AG04450 (cell line): ENCODE data around the gene UBE2H. TPM values are rescaled to one million over a fixed set of nuclear protein-coding genes. Genes with fewer than 3 reads are reported as not detected.

Source experiments
- CTCF ChIA-PET: fragments of 300-600, 350-600 bp; formaldehyde crosslinking; extraction: SDS; loops from one replicate; lab custom pipeline; 2022; ENCODE audit warnings: antibody characterized with exemption, inconsistent platforms; lab: Charles Lee
- POLR2A ChIA-PET: fragments of 350-600 bp; formaldehyde crosslinking; extraction: SDS; loops from one replicate; lab custom pipeline; 2021; ENCODE audit warnings: antibody characterized with exemption, inconsistent platforms; lab: Yijun Ruan, JAX
- DNase-seq: peaks from one replicate; pipeline ENCODE4 v3.0.0-alpha.2; 2011; ENCODE audit warnings: low read depth, low spot score
- H3K27ac ChIP-seq: one replicate; pipeline ENCODE4 v1.5.1; 2012; ENCODE audit warnings: low read depth, low read length, control low read depth
- H3K27me3 ChIP-seq: one replicate; pipeline ENCODE4 v1.6.0; 2012; ENCODE audit warnings: low read length; ENCODE audit not compliant: control insufficient read depth, insufficient read depth
- H3K4me3 ChIP-seq: 2 replicates; pipeline ENCODE4 v1.5.1; 2011; ENCODE audit warnings: mild to moderate bottlenecking, low read depth, low read length, control low read depth
- H3K9me3 ChIP-seq: 2 replicates; pipeline ENCODE4 v1.5.1; 2012; ENCODE audit warnings: low read length; ENCODE audit not compliant: control insufficient read depth, insufficient read depth
- CTCF ChIP-seq: IDR thresholded peaks from 2 replicates; pipeline ENCODE4 v1.5.1; 2011; ENCODE audit warnings: low read depth, low read length, control low read depth, inconsistent platforms
- polyA plus RNA-seq: library from polyadenylated mRNA; depleted of rRNA; stranded (reverse); fragments of >200 nt; gene quantifications from 2 replicates; pipeline ENCODE4 v1.2.3, GENCODE V29; 2011

Gene UBE2H
- polyA plus RNA-seq, 1 experiment = 180 TPM

DNA sequence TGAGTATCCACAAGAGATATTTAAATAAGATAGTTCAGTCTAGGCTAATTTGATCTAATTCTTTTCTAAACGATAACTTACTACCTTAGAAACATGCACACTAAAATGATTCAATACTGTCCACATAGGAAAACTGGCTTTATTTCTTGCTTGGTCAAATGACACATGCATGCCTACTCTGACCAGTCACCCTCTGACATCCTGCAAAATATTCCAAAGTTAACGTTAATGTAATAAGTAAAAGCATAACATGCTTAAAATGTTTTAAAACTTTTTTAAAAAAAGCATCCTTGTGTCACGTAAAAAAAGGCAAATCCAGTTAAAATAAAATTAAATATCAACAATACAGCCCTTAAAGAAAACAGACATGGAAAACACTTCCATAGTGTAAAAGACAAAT lies 70.2 kb downstream of the UBE2H start:
- DNase-seq = no peak
- Histone ChIP-seq H3K9me3 (no peaks in the 10 kb centered on the region), H3K4me3 (no peak overlapping the region), H3K27ac (no peak overlapping the region), H3K27me3 (no peaks in the 10 kb centered on the region)
- POLR2A ChIA-PET = no interaction called here
- no peak for TF ChIP-seq CTCF
- CTCF ChIA-PET = no interaction called here

- no peak overlapping the region for H3K27ac ChIP-seq
These were observed 75.5 kb downstream of the UBE2H start for GRCh38 chr7:129877146-129877792.

GRCh38 chr7:129875745-129876411 lies 76.9 kb downstream of the UBE2H start:
- no peaks in the 10 kb centered on the region for H3K9me3 ChIP-seq
- H3K27ac ChIP-seq = peak overlapping the region; percentile 68
- DNase-seq = no peak
- POLR2A ChIA-PET = interaction anchor here (0.6 kb wide), 1 partner anchor 11 kb away, joined by 10 read pairs; no protein-coding TSS in a partner anchor
- CTCF ChIA-PET = interaction anchor here (0.5 to 1.4 kb wide), 3 partner anchors 13 to 135 kb away, joined by 3 to 10 read pairs (median 3); no protein-coding TSS in a partner anchor
- no peak overlapping the region for H3K4me3 ChIP-seq
- no peaks in the 10 kb centered on the region for H3K27me3 ChIP-seq
- TF ChIP-seq CTCF = no peak

More at GRCh38 chr7:129877146-129877792, 75.5 kb downstream of the UBE2H start:
- no peaks in the 10 kb centered on the region for H3K9me3 ChIP-seq
- TF ChIP-seq CTCF = no peak
- no peaks in the 10 kb centered on the region for H3K27me3 ChIP-seq
- POLR2A ChIA-PET = no interaction called here
- H3K4me3 ChIP-seq = no peak overlapping the region
- no peak for DNase-seq
- CTCF ChIA-PET = interaction anchor here (0.9 kb wide), 1 partner anchor 46 kb away, joined by 3 read pairs; no protein-coding TSS in a partner anchor

GRCh38 chr7:129875160-129875559 lies 77.6 kb downstream of the UBE2H start:
- ChIA-PET CTCF (interaction anchor here (0.5 to 1.4 kb wide), 3 partner anchors 12 to 136 kb away, joined by 3 to 10 read pairs (median 3); no protein-coding TSS in a partner anchor), POLR2A (no interaction called here)
- Histone ChIP-seq H3K9me3 (no peaks in the 10 kb centered on the region), H3K27ac (no peak overlapping the region), H3K27me3 (no peaks in the 10 kb centered on the region), H3K4me3 (no peak overlapping the region)
- DNase-seq = no peak
- TF ChIP-seq CTCF = no peak

GRCh38 chr7:129874722-129875121 lies 78.0 kb downstream of the UBE2H start:
- no peak for TF ChIP-seq CTCF
- Histone ChIP-seq H3K27me3 (no peaks in the 10 kb centered on the region), H3K27ac (no peak overlapping the region), H3K9me3 (no peaks in the 10 kb centered on the region), H3K4me3 (no peak overlapping the region)
- DNase-seq = no peak
- ChIA-PET POLR2A (no interaction called here), CTCF (no interaction called here)
